Prostate gland (tissue), 2 donors: ENCODE measurements around the gene NEK7. TPM values are rescaled to one million over a fixed set of nuclear protein-coding genes. Genes with fewer than 3 reads are reported as not detected.

Experiments
- DNase-seq: peaks from one replicate; pipeline ENCODE4 v3.0.0-alpha.2; 2019; ENCODE audit warnings: low spot score
- H3K27ac ChIP-seq, 2 donors: fragments of 200-600 bp; sonication (generic); 2 replicates each; pipeline ENCODE4 v1.5.1; 2017 to 2019
- H3K27me3 ChIP-seq: fragments of 200-600 bp; sonication (generic); replicated peaks from 2 replicates; pipeline ENCODE4 v1.5.1; 2019; ENCODE audit not compliant: insufficient read depth
- H3K36me3 ChIP-seq, 2 donors: fragments of 200-600 bp; sonication (generic); 1 replicate in 1 of 2; 2 replicates in 1 of 2; pipeline versions ENCODE4 v1.5.1 to v1.8.1; 2017 to 2019
- H3K4me1 ChIP-seq: fragments of 200-600 bp; sonication (generic); replicated peaks from 2 replicates; pipeline ENCODE4 v1.5.1; 2019
- H3K4me3 ChIP-seq, 2 donors: fragments of 200-600 bp; sonication (generic); 2 replicates each; pipeline ENCODE4 v1.5.1; 2017 to 2019
- H3K9me3 ChIP-seq: fragments of 200-600 bp; sonication (generic); 2 replicates; pipeline ENCODE4 v1.5.1; 2017
- POLR2A ChIP-seq: fragments of 450-650 bp; IDR thresholded peaks from one replicate; pipeline ENCODE4 v1.6.1; 2016; ENCODE audit warnings: antibody characterized with exemption, mild to moderate bottlenecking
- POLR2AphosphoS5 ChIP-seq: sonication (generic); formaldehyde crosslinking; IDR thresholded peaks from one replicate; pipeline ENCODE4 v1.6.1; 2017; ENCODE audit warnings: antibody characterized with exemption
- WGBS: methylation state at CpG from one replicate; pipeline ENCODE4 v1.1.5; 2018; 5-methylcytosine and 5-hydroxymethylcytosine counted together
- intact Hi-C: fragments of 100-400 bp; cut with DNase I; formaldehyde crosslinking; loops from one replicate; pipeline ENCODE4 v1.14.2; 2022
- total RNA-seq, 2 donors: library from RNA; depleted of rRNA; stranded (reverse); fragments of >200 nt; gene quantifications; one replicate each; pipeline ENCODE4 v1.1.0, GENCODE V29; 2016
- TF ChIP-seq, protein P1 (sequence below), 4 experiments: fragments of 200-600 bp in 2 of 4; fragments of 450-650 bp in 2 of 4; sonication (generic) in 2 of 4; IDR thresholded peaks; 1 replicate in 3 of 4; 2 replicates in 1 of 4; pipeline ENCODE4 v1.5.1; 2016 to 2019; ENCODE audit warnings: antibody characterized with exemption in 4 of 4, mild to moderate bottlenecking in 2 of 4, moderate library complexity in 2 of 4

NEK7 gene
- total RNA-seq, 2 donors from 2014 or later, result 53.3 to 70.9 TPM

DNA sequence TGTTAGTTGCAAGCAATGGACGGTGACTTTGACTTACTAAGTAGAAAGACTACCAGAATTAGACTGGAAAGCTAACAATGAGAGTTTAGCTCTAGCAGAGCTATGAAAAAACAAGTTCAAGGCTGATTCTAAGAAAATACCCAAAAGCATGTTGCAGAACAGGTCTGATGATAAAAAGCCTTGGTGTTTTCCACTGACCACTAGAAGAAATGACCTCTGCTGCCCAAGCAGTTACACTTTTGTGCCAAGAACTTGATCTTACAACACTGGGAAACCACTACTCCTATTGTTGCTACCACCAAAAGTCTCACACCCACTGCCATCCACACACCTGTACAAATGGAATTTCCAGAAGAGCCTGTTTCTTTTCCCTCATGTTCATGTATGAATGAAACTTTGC lies 21.4 kb upstream of the NEK7 start:
- Histone ChIP-seq H3K36me3 (no peaks in the 10 kb centered on the region), H3K27me3 (no peaks in the 10 kb centered on the region), H3K27ac (no peak overlapping the region), H3K9me3 (no peaks in the 10 kb centered on the region), H3K4me1 (no peaks in the 10 kb centered on the region), H3K4me3 (no peak overlapping the region)
- intact Hi-C loops, result no loop called here
- TF ChIP-seq, protein P1, sequence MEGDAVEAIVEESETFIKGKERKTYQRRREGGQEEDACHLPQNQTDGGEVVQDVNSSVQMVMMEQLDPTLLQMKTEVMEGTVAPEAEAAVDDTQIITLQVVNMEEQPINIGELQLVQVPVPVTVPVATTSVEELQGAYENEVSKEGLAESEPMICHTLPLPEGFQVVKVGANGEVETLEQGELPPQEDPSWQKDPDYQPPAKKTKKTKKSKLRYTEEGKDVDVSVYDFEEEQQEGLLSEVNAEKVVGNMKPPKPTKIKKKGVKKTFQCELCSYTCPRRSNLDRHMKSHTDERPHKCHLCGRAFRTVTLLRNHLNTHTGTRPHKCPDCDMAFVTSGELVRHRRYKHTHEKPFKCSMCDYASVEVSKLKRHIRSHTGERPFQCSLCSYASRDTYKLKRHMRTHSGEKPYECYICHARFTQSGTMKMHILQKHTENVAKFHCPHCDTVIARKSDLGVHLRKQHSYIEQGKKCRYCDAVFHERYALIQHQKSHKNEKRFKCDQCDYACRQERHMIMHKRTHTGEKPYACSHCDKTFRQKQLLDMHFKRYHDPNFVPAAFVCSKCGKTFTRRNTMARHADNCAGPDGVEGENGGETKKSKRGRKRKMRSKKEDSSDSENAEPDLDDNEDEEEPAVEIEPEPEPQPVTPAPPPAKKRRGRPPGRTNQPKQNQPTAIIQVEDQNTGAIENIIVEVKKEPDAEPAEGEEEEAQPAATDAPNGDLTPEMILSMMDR (IDR thresholded peaks at IDR 0.05), result no peak
- TF ChIP-seq POLR2A (no peak), POLR2AphosphoS5 (no peak)
- no peak for DNase-seq
- WGBS, result 59% methylated on average over 1 of the region's 1 CpG

- 81% methylated on average over 2 of the region's 2 CpGs for WGBS
- H3K4me1 ChIP-seq, result no peaks in the 10 kb centered on the region
- H3K9me3 ChIP-seq, result no peaks in the 10 kb centered on the region
- no peak overlapping the region for H3K27ac ChIP-seq
- TF ChIP-seq POLR2AphosphoS5 (no peak), POLR2A (no peak)
- TF ChIP-seq, protein P1 (IDR thresholded peaks at IDR 0.05), result no peak
- intact Hi-C loops, result no loop called here
- no peak for DNase-seq
- no peak overlapping the region for H3K4me3 ChIP-seq
- H3K36me3 ChIP-seq, result no peaks in the 10 kb centered on the region
- no peaks in the 10 kb centered on the region for H3K27me3 ChIP-seq
Observed at GRCh38 chr1:198141668-198142351, 15.0 kb upstream of the NEK7 start.

GRCh38 chr1:198143797-198144196 lies 13.0 kb upstream of the NEK7 start:
- TF ChIP-seq POLR2A (no peak), POLR2AphosphoS5 (no peak)
- TF ChIP-seq, protein P1 (IDR thresholded peaks at IDR 0.05), result no peak
- H3K4me1 ChIP-seq, result no peaks in the 10 kb centered on the region
- no peak overlapping the region for H3K4me3 ChIP-seq
- DNase-seq, result no peak
- H3K27ac ChIP-seq, result no peak overlapping the region
- intact Hi-C loops, result no loop called here
- no peaks in the 10 kb centered on the region for H3K36me3 ChIP-seq
- WGBS, result 64% methylated on average over 3 of the region's 3 CpGs
- H3K27me3 ChIP-seq, result no peaks in the 10 kb centered on the region
- no peaks in the 10 kb centered on the region for H3K9me3 ChIP-seq

- Histone ChIP-seq H3K27me3 (no peaks in the 10 kb centered on the region), H3K4me3 (no peak overlapping the region), H3K4me1 (no peaks in the 10 kb centered on the region), H3K27ac (no peak overlapping the region), H3K36me3 (no peaks in the 10 kb centered on the region), H3K9me3 (no peaks in the 10 kb centered on the region)
- intact Hi-C loops, result no loop called here
- 73% methylated on average over 2 of the region's 2 CpGs for WGBS
- DNase-seq, result no peak
- TF ChIP-seq POLR2A (no peak), POLR2AphosphoS5 (no peak)
- TF ChIP-seq, protein P1 (IDR thresholded peaks at IDR 0.05), result no peak
Observed at GRCh38 chr1:198147216-198147615, 9.6 kb upstream of the NEK7 start.

- Histone ChIP-seq H3K4me1 (no peaks in the 10 kb centered on the region), H3K27me3 (no peaks in the 10 kb centered on the region), H3K27ac (no peak overlapping the region), H3K4me3 (no peak overlapping the region), H3K9me3 (no peaks in the 10 kb centered on the region), H3K36me3 (no peaks in the 10 kb centered on the region)
- 63% methylated on average over 1 of the region's 1 CpG for whole genome bisulfite sequencing
- intact Hi-C loops, result no loop called here
- TF ChIP-seq, protein P1 (IDR thresholded peaks at IDR 0.05), result no peak
- TF ChIP-seq POLR2A, result no peak
- no peak for DNase-seq
Observed at GRCh38 chr1:198150369-198150768, 6.4 kb upstream of the NEK7 start.
